ENCODE results near the gene LPAR3.

LPAR3 gene

DNA sequence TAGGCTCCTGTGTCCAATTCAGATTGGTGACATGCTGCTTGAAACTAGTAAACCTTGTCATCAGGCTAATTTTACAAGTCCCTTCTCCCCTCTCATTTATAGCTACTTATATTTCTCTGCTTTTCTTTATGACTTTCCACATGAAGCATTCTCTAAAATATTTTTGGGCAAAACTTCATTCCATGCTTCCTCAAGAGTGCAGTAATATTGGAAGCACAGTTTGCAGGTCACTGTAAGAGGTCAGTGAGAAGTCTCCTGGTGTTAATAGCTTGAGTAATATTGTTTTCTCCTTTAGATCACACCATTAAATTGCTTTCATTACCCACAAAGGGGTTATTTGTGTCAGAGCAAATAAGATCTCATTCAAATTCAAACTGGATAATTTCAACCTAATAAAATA, 46.6 kb downstream of the LPAR3 start:
- H3K4me3 ChIP-seq (ENCODE audit: severe bottlenecking), result no peak overlapping the region
- DNase-seq (ENCODE audit: low spot score) (no peak), ATAC-seq (ENCODE audit: low read depth) (no peak)
- no peaks in the 10 kb centered on the region for H3K9me3 ChIP-seq (ENCODE audit: severe bottlenecking)
- TF ChIP-seq, protein P1, sequence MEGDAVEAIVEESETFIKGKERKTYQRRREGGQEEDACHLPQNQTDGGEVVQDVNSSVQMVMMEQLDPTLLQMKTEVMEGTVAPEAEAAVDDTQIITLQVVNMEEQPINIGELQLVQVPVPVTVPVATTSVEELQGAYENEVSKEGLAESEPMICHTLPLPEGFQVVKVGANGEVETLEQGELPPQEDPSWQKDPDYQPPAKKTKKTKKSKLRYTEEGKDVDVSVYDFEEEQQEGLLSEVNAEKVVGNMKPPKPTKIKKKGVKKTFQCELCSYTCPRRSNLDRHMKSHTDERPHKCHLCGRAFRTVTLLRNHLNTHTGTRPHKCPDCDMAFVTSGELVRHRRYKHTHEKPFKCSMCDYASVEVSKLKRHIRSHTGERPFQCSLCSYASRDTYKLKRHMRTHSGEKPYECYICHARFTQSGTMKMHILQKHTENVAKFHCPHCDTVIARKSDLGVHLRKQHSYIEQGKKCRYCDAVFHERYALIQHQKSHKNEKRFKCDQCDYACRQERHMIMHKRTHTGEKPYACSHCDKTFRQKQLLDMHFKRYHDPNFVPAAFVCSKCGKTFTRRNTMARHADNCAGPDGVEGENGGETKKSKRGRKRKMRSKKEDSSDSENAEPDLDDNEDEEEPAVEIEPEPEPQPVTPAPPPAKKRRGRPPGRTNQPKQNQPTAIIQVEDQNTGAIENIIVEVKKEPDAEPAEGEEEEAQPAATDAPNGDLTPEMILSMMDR (IDR thresholded peaks at IDR 0.05; ENCODE audit: poor library complexity, severe bottlenecking), result no peak
- no peaks in the 10 kb centered on the region; the same call in 1 of the 2 replicates for H3K36me3 ChIP-seq (ENCODE audit: low read depth)
- H3K27ac ChIP-seq (ENCODE audit: poor library complexity, severe bottlenecking), result peak overlapping the region; percentile 71
- H3K4me1 ChIP-seq (ENCODE audit: insufficient read depth, poor library complexity, severe bottlenecking), result peaks cover 48% of the 10 kb centered on the region
- H3K27me3 ChIP-seq (ENCODE audit: insufficient read depth, poor library complexity, severe bottlenecking), result no peaks in the 10 kb centered on the region

DNA sequence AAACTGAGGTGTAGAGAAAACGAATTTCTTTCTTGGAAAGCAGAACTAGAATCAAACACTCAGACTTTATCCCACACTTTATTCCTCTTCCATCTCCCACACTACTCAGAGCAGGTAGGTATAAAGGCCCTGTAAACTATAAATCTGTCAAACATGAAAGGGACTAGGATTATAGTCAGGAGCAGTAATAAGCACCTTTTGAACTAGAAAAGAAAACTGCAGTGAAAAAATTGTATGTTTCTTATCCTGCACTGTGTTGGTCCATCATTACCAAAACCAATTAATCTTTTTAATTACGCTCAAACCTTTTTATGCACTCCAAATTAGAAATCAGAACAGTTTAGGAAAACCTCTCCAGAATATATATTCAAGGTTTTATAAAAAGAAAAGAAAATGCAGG, 47.6 kb downstream of the LPAR3 start:
- ATAC-seq (ENCODE audit: low read depth) (no peak), DNase-seq (ENCODE audit: low spot score) (no peak)
- H3K27ac ChIP-seq (ENCODE audit: poor library complexity, severe bottlenecking), result no peak overlapping the region
- H3K36me3 ChIP-seq (ENCODE audit: low read depth), result no peaks in the 10 kb centered on the region
- peaks cover 51% of the 10 kb centered on the region for H3K4me1 ChIP-seq (ENCODE audit: insufficient read depth, poor library complexity, severe bottlenecking)
- H3K27me3 ChIP-seq (ENCODE audit: insufficient read depth, poor library complexity, severe bottlenecking), result no peaks in the 10 kb centered on the region
- no peak overlapping the region for H3K4me3 ChIP-seq (ENCODE audit: severe bottlenecking)
- TF ChIP-seq, protein P1 (IDR thresholded peaks at IDR 0.05; ENCODE audit: poor library complexity, severe bottlenecking), result no peak
- no peaks in the 10 kb centered on the region for H3K9me3 ChIP-seq (ENCODE audit: severe bottlenecking)

DNA sequence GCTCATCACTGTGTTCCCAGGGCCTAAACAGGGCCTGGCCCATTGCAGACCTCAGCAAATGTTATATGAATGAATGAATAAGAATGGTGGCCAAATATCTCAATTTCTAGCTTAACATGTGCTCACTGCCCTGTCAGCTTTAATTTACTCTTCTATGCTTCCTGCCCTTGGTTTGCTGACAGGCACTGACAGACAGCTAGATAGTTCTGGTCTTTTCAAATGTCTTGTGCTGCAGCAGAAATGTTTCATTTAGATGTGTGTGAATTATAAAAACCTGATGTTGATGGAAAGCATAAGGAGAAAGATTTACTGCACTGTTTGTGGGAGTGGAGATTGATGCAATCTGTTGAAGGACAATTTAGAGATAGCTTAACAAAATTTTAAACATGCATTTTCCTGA, 48.9 kb downstream of the LPAR3 start:
- Histone ChIP-seq H3K36me3 (ENCODE audit: low read depth) (no peaks in the 10 kb centered on the region), H3K27me3 (ENCODE audit: insufficient read depth, poor library complexity, severe bottlenecking) (no peaks in the 10 kb centered on the region), H3K9me3 (ENCODE audit: severe bottlenecking) (no peaks in the 10 kb centered on the region), H3K27ac (ENCODE audit: poor library complexity, severe bottlenecking) (peak overlapping the region; percentile 78), H3K4me1 (ENCODE audit: insufficient read depth, poor library complexity, severe bottlenecking) (peaks cover 52% of the 10 kb centered on the region), H3K4me3 (ENCODE audit: severe bottlenecking) (no peak overlapping the region)
- ATAC-seq (ENCODE audit: low read depth) (no peak), DNase-seq (ENCODE audit: low spot score) (no peak)
- TF ChIP-seq, protein P1 (IDR thresholded peaks at IDR 0.05; ENCODE audit: poor library complexity, severe bottlenecking), result no peak

DNA sequence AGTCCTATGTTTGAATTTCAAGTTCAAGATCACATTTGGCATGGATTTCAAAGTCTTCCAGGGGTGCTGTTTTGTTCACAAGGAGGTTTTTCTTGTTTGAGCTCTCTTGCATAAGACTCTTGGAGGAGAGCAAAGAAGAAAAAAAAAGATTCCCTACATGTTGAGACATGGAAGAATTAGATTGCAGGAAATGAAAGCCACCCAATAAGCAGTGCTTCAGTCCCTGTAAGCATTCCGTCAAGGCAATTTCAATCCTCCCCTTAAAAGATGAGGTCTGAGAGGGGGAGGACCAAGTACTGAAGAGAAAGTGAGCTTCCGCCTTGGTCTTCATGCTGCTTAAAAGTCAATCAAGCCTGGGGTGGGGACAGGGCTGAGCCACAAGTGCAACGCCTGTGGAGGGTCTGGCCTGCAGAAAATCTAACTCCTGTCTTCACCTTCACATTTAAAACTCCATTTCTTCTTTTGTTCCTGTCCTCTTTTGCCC, 50.2 kb downstream of the LPAR3 start:
- Histone ChIP-seq H3K4me3 (ENCODE audit: severe bottlenecking) (no peak overlapping the region), H3K9me3 (ENCODE audit: severe bottlenecking) (no peaks in the 10 kb centered on the region), H3K36me3 (ENCODE audit: low read depth) (no peaks in the 10 kb centered on the region), H3K27me3 (ENCODE audit: insufficient read depth, poor library complexity, severe bottlenecking) (no peaks in the 10 kb centered on the region), H3K27ac (ENCODE audit: poor library complexity, severe bottlenecking) (peak overlapping the region; percentile 78), H3K4me1 (ENCODE audit: insufficient read depth, poor library complexity, severe bottlenecking) (peaks cover 47% of the 10 kb centered on the region)
- DNase-seq (ENCODE audit: low spot score), result no peak
- ATAC-seq (ENCODE audit: low read depth), result peak; percentile 80
- TF ChIP-seq, protein P1 (IDR thresholded peaks at IDR 0.05; ENCODE audit: poor library complexity, severe bottlenecking), result no peak

DNA sequence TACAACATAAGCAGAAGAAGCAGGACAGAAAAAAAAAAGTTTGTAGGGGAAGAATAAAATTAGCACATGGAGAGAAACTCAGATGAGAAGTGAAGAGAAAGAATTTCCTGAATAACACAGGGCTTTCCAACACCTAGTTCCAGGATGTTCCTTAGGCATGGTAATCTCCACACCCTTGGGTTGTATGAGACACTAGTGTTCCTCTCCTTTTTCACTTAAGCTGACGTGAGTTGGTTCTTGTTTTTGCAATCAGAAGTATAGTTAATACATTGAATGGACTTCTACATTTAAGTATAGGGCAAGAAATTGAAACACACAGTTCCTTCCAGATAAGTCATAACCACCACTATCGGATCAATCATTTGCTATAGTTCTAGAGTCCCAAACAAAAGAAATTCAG, 51.0 kb downstream of the LPAR3 start:
- no peaks in the 10 kb centered on the region for H3K9me3 ChIP-seq (ENCODE audit: severe bottlenecking)
- DNase-seq (ENCODE audit: low spot score), result no peak
- TF ChIP-seq, protein P1 (IDR thresholded peaks at IDR 0.05; ENCODE audit: poor library complexity, severe bottlenecking), result no peak
- no peak for ATAC-seq (ENCODE audit: low read depth)
- no peaks in the 10 kb centered on the region for H3K27me3 ChIP-seq (ENCODE audit: insufficient read depth, poor library complexity, severe bottlenecking)
- H3K36me3 ChIP-seq (ENCODE audit: low read depth), result no peaks in the 10 kb centered on the region
- no peak overlapping the region for H3K4me3 ChIP-seq (ENCODE audit: severe bottlenecking)
- H3K4me1 ChIP-seq (ENCODE audit: insufficient read depth, poor library complexity, severe bottlenecking), result peaks cover 39% of the 10 kb centered on the region
- H3K27ac ChIP-seq (ENCODE audit: poor library complexity, severe bottlenecking), result peak overlapping the region; percentile 78
